CD14-positive monocyte (primary cell): ENCODE measurements around the gene HS6ST2. TPM values are rescaled to one million over a fixed set of nuclear protein-coding genes. Genes with fewer than 3 reads are reported as not detected.

Experiments
- DNase-seq, 3 donors: peaks; one replicate each; pipeline ENCODE4 v3.0.0-alpha.2; 2011 to 2022
- H2AFZ ChIP-seq: 2 replicates; pipeline ENCODE4 v1.6.0; 2012; ENCODE audit warnings: mild to moderate bottlenecking, low read depth, low read length, inconsistent platforms; ENCODE audit not compliant: insufficient read depth, poor library complexity, severe bottlenecking
- H3K27ac ChIP-seq, 2 donors: 1 replicate in 1 of 2; 2 replicates in 1 of 2; pipeline ENCODE4 v1.5.1; 2012 to 2013; ENCODE audit warnings: low read length in 2 of 2, control low read depth in 1 of 2, inconsistent platforms in 1 of 2, low read depth in 1 of 2, mild to moderate bottlenecking in 1 of 2
- H3K27me3 ChIP-seq, 2 donors: one replicate each; pipeline versions ENCODE4 v1.6.0 to v1.6.1; 2011 to 2013; ENCODE audit warnings: low read length in 2 of 2; ENCODE audit not compliant: control insufficient read depth in 2 of 2, insufficient read depth in 2 of 2
- H3K36me3 ChIP-seq, 2 donors: replicated peaks in 1 of 2; 1 replicate in 1 of 2; 2 replicates in 1 of 2; pipeline versions ENCODE4 v1.5.1 to v1.6.1; 2012 to 2013; ENCODE audit warnings: low read length in 2 of 2, control low read depth in 1 of 2, inconsistent platforms in 1 of 2, mild to moderate bottlenecking in 1 of 2; ENCODE audit not compliant: insufficient read depth in 2 of 2, control insufficient read depth in 1 of 2
- H3K4me1 ChIP-seq, 2 donors: 1 replicate in 1 of 2; 2 replicates in 1 of 2; pipeline versions ENCODE4 v1.5.1 to v1.6.1; 2012 to 2013; ENCODE audit warnings: low read length in 2 of 2, control low read depth in 1 of 2, inconsistent platforms in 1 of 2, mild to moderate bottlenecking in 1 of 2, moderate library complexity in 1 of 2; ENCODE audit not compliant: insufficient read depth in 2 of 2, control insufficient read depth in 1 of 2
- H3K4me2 ChIP-seq: replicated peaks from 2 replicates; pipeline ENCODE3; 2012; ENCODE audit warnings: low read length, moderate library complexity, mild to moderate bottlenecking; ENCODE audit not compliant: poor library complexity, severe bottlenecking; ENCODE audit errors: extremely low read depth
- H3K4me3 ChIP-seq, 3 experiments: fragments of 200-600 bp in 1 of 3; sonication (generic) in 1 of 3; replicated peaks in 1 of 3; 1 replicate in 2 of 3; 2 replicates in 1 of 3; pipeline ENCODE4 v1.5.1; 2011 to 2013; ENCODE audit warnings: low read length in 3 of 3, mild to moderate bottlenecking in 3 of 3, control low read depth in 2 of 3, low read depth in 2 of 3, inconsistent platforms in 1 of 3, moderate library complexity in 1 of 3
- H3K79me2 ChIP-seq: 2 replicates; pipeline ENCODE4 v1.6.0; 2012; ENCODE audit warnings: mild to moderate bottlenecking, control low read depth, inconsistent platforms, low read length, moderate library complexity; ENCODE audit not compliant: insufficient read depth
- H3K9ac ChIP-seq: 2 replicates; pipeline ENCODE4 v1.6.0; 2017; ENCODE audit warnings: low read length, mild to moderate bottlenecking; ENCODE audit not compliant: insufficient read depth, poor library complexity, severe bottlenecking
- H3K9me3 ChIP-seq, 2 donors: replicated peaks in 1 of 2; 1 replicate in 1 of 2; 2 replicates in 1 of 2; pipeline versions ENCODE4 v1.5.1 to v1.6.1; 2012 to 2013; ENCODE audit warnings: low read length in 2 of 2, control low read depth in 1 of 2; ENCODE audit not compliant: control insufficient read depth in 1 of 2, insufficient read depth in 1 of 2
- H4K20me1 ChIP-seq: 2 replicates; pipeline ENCODE4 v1.6.0; 2012; ENCODE audit warnings: mild to moderate bottlenecking, low read length, control low read depth, moderate library complexity; ENCODE audit not compliant: insufficient read depth
- H3K27ac Mint-ChIP-seq, 7 donors: one replicate each; pipeline ENCODE4 v1.8.0; 2020; ENCODE audit warnings: mild to moderate bottlenecking in 7 of 7, mixed read lengths in 7 of 7, moderate library complexity in 6 of 7, inconsistent platforms in 2 of 7
- H3K27me3 Mint-ChIP-seq, 3 donors: one replicate each; pipeline ENCODE4 v1.8.0; 2021 to 2022; ENCODE audit warnings: low read depth in 3 of 3, mild to moderate bottlenecking in 3 of 3, mixed read lengths in 3 of 3, moderate library complexity in 3 of 3, inconsistent platforms in 1 of 3
- H3K36me3 Mint-ChIP-seq, 2 donors: one replicate each; pipeline ENCODE4 v1.8.0; 2020; ENCODE audit warnings: mixed read lengths in 2 of 2, inconsistent platforms in 1 of 2, mild to moderate bottlenecking in 1 of 2
- H3K4me1 Mint-ChIP-seq: one replicate; pipeline ENCODE4 v1.8.0; 2020; ENCODE audit warnings: mild to moderate bottlenecking, mixed read lengths
- H3K4me3 Mint-ChIP-seq, 2 donors: one replicate each; pipeline ENCODE4 v1.8.0; 2020; ENCODE audit warnings: mild to moderate bottlenecking in 2 of 2, mixed read lengths in 2 of 2, moderate library complexity in 1 of 2
- H3K9me3 Mint-ChIP-seq, 7 donors: one replicate each; pipeline ENCODE4 v1.8.0; 2020 to 2022; ENCODE audit warnings: mixed read lengths in 7 of 7, mild to moderate bottlenecking in 6 of 7, moderate library complexity in 6 of 7, inconsistent platforms in 2 of 7
- WGBS: methylation state at CpG from one replicate; pipeline ENCODE4 v1.1.5; 2013; ENCODE audit warnings: missing lambda C conversion rate; ENCODE audit not compliant: insufficient coverage; 5-methylcytosine and 5-hydroxymethylcytosine counted together
- intact Hi-C, 2 donors: fragments of 100-400 bp; cut with micrococcal nuclease; formaldehyde crosslinking; loops; one replicate each; pipeline versions ENCODE4 v1.15.0 to v1.15.1; 2023
- polyA plus RNA-seq, 3 donors: library from polyadenylated mRNA; depleted of rRNA in 1 of 3; unstranded in 2 of 3; stranded (reverse) in 1 of 3; fragments of 300-500 nt in 2 of 3; fragments of >200 nt in 1 of 3; fragmentation: Illumina TruSeq in 2 of 3; gene quantifications; 1 replicate in 2 of 3; 2 replicates in 1 of 3; pipeline ENCODE4 v1.2.3, GENCODE V29; 2012 to 2021
- TF ChIP-seq, protein P1 (sequence below): fragments of 200-600 bp; IDR thresholded peaks from one replicate; pipeline ENCODE4 v1.8.0; 2022; ENCODE audit warnings: antibody characterized with exemption, mild to moderate bottlenecking

HS6ST2 gene
- polyA plus RNA-seq, 3 donors: not detected

DNA sequence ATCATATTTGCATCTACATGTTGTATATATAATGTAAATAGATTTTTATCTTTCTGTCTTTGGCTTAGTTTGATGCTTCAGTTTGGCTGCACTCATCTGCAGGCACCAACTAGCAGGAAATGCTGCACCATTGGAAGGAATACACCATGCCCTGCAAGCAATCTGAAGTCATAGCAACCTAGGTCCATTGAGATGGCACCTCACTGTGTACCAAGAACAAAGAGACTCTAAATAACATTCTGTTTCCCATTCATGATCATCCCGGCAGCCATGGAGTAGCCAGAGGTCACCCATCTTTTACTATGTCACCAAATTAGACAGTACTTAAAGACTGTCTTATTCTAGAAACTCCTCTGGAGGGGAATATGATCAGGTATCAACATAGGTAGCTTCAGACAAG, 40.8 kb upstream of the HS6ST2 start:
- Histone ChIP-seq H3K36me3 (no peaks in the 10 kb centered on the region), H3K4me1 (no peaks in the 10 kb centered on the region), H3K27ac (no peak overlapping the region), H3K4me3 (no peak overlapping the region), H3K79me2 (no peaks in the 10 kb centered on the region), H3K27me3 (no peaks in the 10 kb centered on the region), H3K9ac (no peak overlapping the region), H2AFZ (no peak overlapping the region), H3K4me2 (no peak overlapping the region), H3K9me3 (no peaks in the 10 kb centered on the region), H4K20me1 (no peaks in the 10 kb centered on the region)
- H3K27ac Mint-ChIP-seq: no peak overlapping the region
- H3K4me1 Mint-ChIP-seq: no peaks in the 10 kb centered on the region
- no peaks in the 10 kb centered on the region for H3K9me3 Mint-ChIP-seq
- DNase-seq: no peak
- H3K36me3 Mint-ChIP-seq: no peaks in the 10 kb centered on the region
- no CpG with 5 or more reads among the region's 1 CpG for WGBS
- H3K27me3 Mint-ChIP-seq: peaks cover 0 to 4% (median 3%) of the 10 kb centered on the region in 3 donors
- intact Hi-C loops: no loop called here
- TF ChIP-seq, protein P1, sequence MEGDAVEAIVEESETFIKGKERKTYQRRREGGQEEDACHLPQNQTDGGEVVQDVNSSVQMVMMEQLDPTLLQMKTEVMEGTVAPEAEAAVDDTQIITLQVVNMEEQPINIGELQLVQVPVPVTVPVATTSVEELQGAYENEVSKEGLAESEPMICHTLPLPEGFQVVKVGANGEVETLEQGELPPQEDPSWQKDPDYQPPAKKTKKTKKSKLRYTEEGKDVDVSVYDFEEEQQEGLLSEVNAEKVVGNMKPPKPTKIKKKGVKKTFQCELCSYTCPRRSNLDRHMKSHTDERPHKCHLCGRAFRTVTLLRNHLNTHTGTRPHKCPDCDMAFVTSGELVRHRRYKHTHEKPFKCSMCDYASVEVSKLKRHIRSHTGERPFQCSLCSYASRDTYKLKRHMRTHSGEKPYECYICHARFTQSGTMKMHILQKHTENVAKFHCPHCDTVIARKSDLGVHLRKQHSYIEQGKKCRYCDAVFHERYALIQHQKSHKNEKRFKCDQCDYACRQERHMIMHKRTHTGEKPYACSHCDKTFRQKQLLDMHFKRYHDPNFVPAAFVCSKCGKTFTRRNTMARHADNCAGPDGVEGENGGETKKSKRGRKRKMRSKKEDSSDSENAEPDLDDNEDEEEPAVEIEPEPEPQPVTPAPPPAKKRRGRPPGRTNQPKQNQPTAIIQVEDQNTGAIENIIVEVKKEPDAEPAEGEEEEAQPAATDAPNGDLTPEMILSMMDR: no peak
- no peak overlapping the region for H3K4me3 Mint-ChIP-seq

DNA sequence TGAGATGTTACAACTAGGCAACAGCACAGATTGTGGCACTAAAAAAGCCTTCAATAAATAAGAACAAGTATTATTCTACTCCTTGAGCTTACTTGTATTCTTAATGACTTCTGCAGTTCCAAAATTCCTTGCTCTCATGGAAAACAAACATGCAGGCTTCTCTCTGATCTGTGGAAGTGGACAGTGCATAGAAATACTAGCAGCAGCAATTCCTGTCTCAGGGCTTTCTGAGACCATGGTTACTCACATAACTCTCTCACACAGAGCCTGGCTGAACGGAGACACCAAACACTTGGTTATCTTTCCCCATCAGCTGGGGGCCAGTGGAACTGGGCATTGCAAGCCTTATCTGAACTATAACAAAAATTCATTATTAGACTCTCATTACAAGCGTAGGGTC, 32.4 kb upstream of the HS6ST2 start:
- intact Hi-C loops: no loop called here
- peaks cover 0 to 2% (median 0%) of the 10 kb centered on the region in 7 donors for H3K9me3 Mint-ChIP-seq
- H2AFZ ChIP-seq: no peak overlapping the region
- H4K20me1 ChIP-seq: no peaks in the 10 kb centered on the region
- no peak for DNase-seq
- no peaks in the 10 kb centered on the region for H3K4me1 Mint-ChIP-seq
- H3K27me3 Mint-ChIP-seq: peaks cover 0 to 17% (median 2%) of the 10 kb centered on the region in 3 donors
- no peaks in the 10 kb centered on the region for H3K36me3 Mint-ChIP-seq
- H3K79me2 ChIP-seq: no peaks in the 10 kb centered on the region
- no peak overlapping the region for H3K4me3 Mint-ChIP-seq
- no CpG with 5 or more reads among the region's 2 CpGs for WGBS
- H3K27ac ChIP-seq: no peak overlapping the region
- no peaks in the 10 kb centered on the region for H3K36me3 ChIP-seq
- H3K27ac Mint-ChIP-seq: no peak overlapping the region
- H3K27me3 ChIP-seq: peaks cover 0 to 3% of the 10 kb centered on the region in 2 donors
- no peaks in the 10 kb centered on the region for H3K9me3 ChIP-seq
- no peak overlapping the region for H3K4me3 ChIP-seq
- no peak overlapping the region for H3K9ac ChIP-seq
- TF ChIP-seq, protein P1: no peak
- H3K4me1 ChIP-seq: no peaks in the 10 kb centered on the region
- H3K4me2 ChIP-seq: no peak overlapping the region
